Measurements from ENCODE around the gene GRM8. TPM values are rescaled to one million over a fixed set of nuclear protein-coding genes. Genes with fewer than 3 reads are reported as not detected.

GRM8 gene
- total RNA-seq, 8 experiments from 2014 or later: 0.35 to 4.8 (median 2.7) TPM; not detected in 1

- Histone ChIP-seq H3K4me3 (no peak overlapping the region), H3K4me1 (replicated peaks in 1 of 2) (no peaks in the 10 kb centered on the region), H3K27ac (no peak overlapping the region)
- ATAC-seq (replicated peaks in 6 of 8): no peak
- WGBS, 10 experiments: 0 to 100% (median 93%) methylated on average over 1 to 3 of the region's 3 CpGs; no CpG with 5 or more reads in 2 of the 10 experiments
- in situ Hi-C loops (cut with MboI; ENCODE audit: low pct_unique_long_range_greater_than_20kb in 2 of 9, low sequenced_read_pairs in 9 of 9, unreplicated experiment in 9 of 9): no loop called here
Observed at GRCh38 chr7:126449611-126450268, 803.0 kb downstream of the GRM8 start.

GRCh38 chr7:126447984-126448383 lies 804.8 kb downstream of the GRM8 start:
- ATAC-seq (replicated peaks in 6 of 8): no peak
- WGBS, 10 experiments: 0 to 95% (median 57%) methylated on average over 2 of the region's 2 CpGs; no CpG with 5 or more reads in 2 of the 10 experiments
- in situ Hi-C loops (cut with MboI; ENCODE audit: low pct_unique_long_range_greater_than_20kb in 2 of 9, low sequenced_read_pairs in 9 of 9, unreplicated experiment in 9 of 9): no loop called here

GRCh38 chr7:126445991-126446390 lies 806.8 kb downstream of the GRM8 start:
- Histone ChIP-seq H3K4me1 (replicated peaks in 1 of 2) (no peaks in the 10 kb centered on the region), H3K4me3 (no peak overlapping the region), H3K27ac (no peak overlapping the region)
- WGBS, 10 experiments: 13 to 100% (median 93%) methylated on average over 1 to 6 of the region's 6 CpGs; no CpG with 5 or more reads in 2 of the 10 experiments
- in situ Hi-C loops (cut with MboI; ENCODE audit: low pct_unique_long_range_greater_than_20kb in 2 of 9, low sequenced_read_pairs in 9 of 9, unreplicated experiment in 9 of 9): no loop called here
- no peak for ATAC-seq (replicated peaks in 6 of 8)

More at GRCh38 chr7:126447984-126448383, 804.8 kb downstream of the GRM8 start:
- Histone ChIP-seq H3K4me3 (no peak overlapping the region), H3K27ac (no peak overlapping the region), H3K4me1 (replicated peaks in 1 of 2) (no peaks in the 10 kb centered on the region)

- in situ Hi-C loops (cut with MboI; ENCODE audit: low pct_unique_long_range_greater_than_20kb in 2 of 9, low sequenced_read_pairs in 9 of 9, unreplicated experiment in 9 of 9): no loop called here
- WGBS, 10 experiments: 0 to 89% (median 83%) methylated on average over 1 of the region's 1 CpG; no CpG with 5 or more reads in 5 of the 10 experiments
- no peak for ATAC-seq (replicated peaks in 6 of 8)
Observed at GRCh38 chr7:126443951-126444350, 808.8 kb downstream of the GRM8 start.

GRCh38 chr7:126442908-126443307 lies 809.8 kb downstream of the GRM8 start:
- in situ Hi-C loops (cut with MboI; ENCODE audit: low pct_unique_long_range_greater_than_20kb in 2 of 9, low sequenced_read_pairs in 9 of 9, unreplicated experiment in 9 of 9): no loop called here
- 6 to 96% (median 83%) methylated on average over 1 to 3 of the region's 3 CpGs; no CpG with 5 or more reads in 1 of the 10 experiments for WGBS, 10 experiments
- H3K4me3 ChIP-seq: no peak overlapping the region
- peak in 1 of 8 experiments; percentile 96 for ATAC-seq (replicated peaks in 6 of 8)
- peaks cover 0 to 9% of the 10 kb centered on the region in 2 donors for H3K4me1 ChIP-seq (replicated peaks in 1 of 2)
- H3K27ac ChIP-seq: no peak overlapping the region

More at GRCh38 chr7:126443951-126444350, 808.8 kb downstream of the GRM8 start:
- H3K4me3 ChIP-seq: no peak overlapping the region
- peaks cover 0 to 3% of the 10 kb centered on the region in 2 donors for H3K4me1 ChIP-seq (replicated peaks in 1 of 2)
- H3K27ac ChIP-seq: no peak overlapping the region

- H3K4me3 ChIP-seq: no peak overlapping the region
- ATAC-seq (replicated peaks in 6 of 8): no peak
- in situ Hi-C loops (cut with MboI; ENCODE audit: low pct_unique_long_range_greater_than_20kb in 2 of 9, low sequenced_read_pairs in 9 of 9, unreplicated experiment in 9 of 9): no loop called here
- 0 to 100% (median 83%) methylated on average over 1 to 2 of the region's 2 CpGs; no CpG with 5 or more reads in 1 of the 10 experiments for WGBS, 10 experiments
- no peak overlapping the region for H3K27ac ChIP-seq
- peaks cover 0 to 13% of the 10 kb centered on the region in 2 donors for H3K4me1 ChIP-seq (replicated peaks in 1 of 2)
Observed at GRCh38 chr7:126441745-126442144, 811.0 kb downstream of the GRM8 start.

- in situ Hi-C loops (cut with MboI; ENCODE audit: low pct_unique_long_range_greater_than_20kb in 2 of 9, low sequenced_read_pairs in 9 of 9, unreplicated experiment in 9 of 9): no loop called here
- no peak overlapping the region for H3K4me3 ChIP-seq
- H3K27ac ChIP-seq: no peak overlapping the region
- H3K4me1 ChIP-seq (replicated peaks in 1 of 2): peaks cover 0 to 13% of the 10 kb centered on the region in 2 donors
- WGBS, 10 experiments: 52 to 100% (median 93%) methylated on average over 1 to 2 of the region's 2 CpGs; no CpG with 5 or more reads in 3 of the 10 experiments
- ATAC-seq (replicated peaks in 6 of 8): no peak
Observed at GRCh38 chr7:126440542-126440941, 812.2 kb downstream of the GRM8 start.

GRCh38 chr7:126436213-126436868 lies 816.4 kb downstream of the GRM8 start:
- 8 to 100% (median 84%) methylated on average over 1 to 2 of the region's 2 CpGs; no CpG with 5 or more reads in 2 of the 10 experiments for whole genome bisulfite sequencing, 10 experiments
- Histone ChIP-seq H3K4me3 (no peak overlapping the region), H3K4me1 (replicated peaks in 1 of 2) (peaks cover 0 to 13% of the 10 kb centered on the region in 2 donors), H3K27ac (no peak overlapping the region)
- in situ Hi-C loops (cut with MboI; ENCODE audit: low pct_unique_long_range_greater_than_20kb in 2 of 9, low sequenced_read_pairs in 9 of 9, unreplicated experiment in 9 of 9): no loop called here
- no peak for ATAC-seq (replicated peaks in 6 of 8)

GRCh38 chr7:126426652-126427051 lies 826.1 kb downstream of the GRM8 start:
- WGBS, 10 experiments: 63 to 100% (median 90%) methylated on average over 1 of the region's 1 CpG; no CpG with 5 or more reads in 4 of the 10 experiments
- Histone ChIP-seq H3K4me1 (replicated peaks in 1 of 2) (peaks cover 0 to 5% of the 10 kb centered on the region in 2 donors), H3K4me3 (no peak overlapping the region), H3K27ac (no peak overlapping the region)
- no peak for ATAC-seq (replicated peaks in 6 of 8)
- in situ Hi-C loops (cut with MboI; ENCODE audit: low pct_unique_long_range_greater_than_20kb in 2 of 9, low sequenced_read_pairs in 9 of 9, unreplicated experiment in 9 of 9): no loop called here

GRCh38 chr7:126424985-126425384 lies 827.8 kb downstream of the GRM8 start:
- in situ Hi-C loops (cut with MboI; ENCODE audit: low pct_unique_long_range_greater_than_20kb in 2 of 9, low sequenced_read_pairs in 9 of 9, unreplicated experiment in 9 of 9): no loop called here
- WGBS, 10 experiments: no CpG with 5 or more reads among the region's 1 CpG
- peaks cover 0 to 5% of the 10 kb centered on the region in 2 donors for H3K4me1 ChIP-seq (replicated peaks in 1 of 2)
- H3K4me3 ChIP-seq: no peak overlapping the region
- no peak overlapping the region for H3K27ac ChIP-seq
- ATAC-seq (replicated peaks in 6 of 8): no peak

- Histone ChIP-seq H3K4me1 (replicated peaks in 1 of 2) (no peaks in the 10 kb centered on the region), H3K4me3 (no peak overlapping the region), H3K27ac (no peak overlapping the region)
- in situ Hi-C loops (cut with MboI; ENCODE audit: low pct_unique_long_range_greater_than_20kb in 2 of 9, low sequenced_read_pairs in 9 of 9, unreplicated experiment in 9 of 9): no loop called here
- no peak for ATAC-seq (replicated peaks in 6 of 8)
- 10 to 96% (median 82%) methylated on average over 1 to 4 of the region's 4 CpGs for WGBS, 10 experiments
Observed at GRCh38 chr7:126419047-126419446, 833.7 kb downstream of the GRM8 start.

- H3K27ac ChIP-seq: no peak overlapping the region
- in situ Hi-C loops (cut with MboI; ENCODE audit: low pct_unique_long_range_greater_than_20kb in 2 of 9, low sequenced_read_pairs in 9 of 9, unreplicated experiment in 9 of 9): no loop called here
- no peaks in the 10 kb centered on the region for H3K4me1 ChIP-seq (replicated peaks in 1 of 2)
- ATAC-seq (replicated peaks in 6 of 8): no peak
- WGBS, 10 experiments: 6 to 100% (median 61%) methylated on average over 1 to 3 of the region's 3 CpGs; no CpG with 5 or more reads in 2 of the 10 experiments
- no peak overlapping the region for H3K4me3 ChIP-seq
Observed at GRCh38 chr7:126411821-126412383, 840.8 kb downstream of the GRM8 start.

Data from motor neuron (in vitro differentiated cells).